ENCODE results near the gene ZFHX3.

The ZFHX3 gene

DNA sequence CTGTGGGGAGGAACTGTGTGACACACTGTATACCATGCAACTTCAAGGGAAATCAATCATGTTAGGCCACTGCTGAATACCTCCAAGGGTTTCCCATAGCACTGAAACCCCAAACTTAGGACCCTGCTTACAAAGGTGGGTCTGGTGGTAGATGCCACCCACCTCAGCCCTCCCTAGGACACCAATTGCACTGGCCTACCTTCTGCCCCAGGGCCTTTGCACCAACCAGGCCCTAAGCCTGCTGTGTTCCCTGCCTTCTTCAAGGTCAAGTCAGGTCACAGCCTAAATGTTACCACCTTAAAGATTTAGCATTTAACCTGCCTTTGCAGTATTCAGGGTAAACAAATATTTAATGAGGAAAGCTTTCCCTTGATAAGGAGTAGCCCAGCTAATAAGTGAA lies 185.8 kb downstream of the ZFHX3 start:
- H3K9me3 ChIP-seq (ENCODE audit: insufficient read depth, low read depth, low read length), result no peaks in the 10 kb centered on the region

DNA sequence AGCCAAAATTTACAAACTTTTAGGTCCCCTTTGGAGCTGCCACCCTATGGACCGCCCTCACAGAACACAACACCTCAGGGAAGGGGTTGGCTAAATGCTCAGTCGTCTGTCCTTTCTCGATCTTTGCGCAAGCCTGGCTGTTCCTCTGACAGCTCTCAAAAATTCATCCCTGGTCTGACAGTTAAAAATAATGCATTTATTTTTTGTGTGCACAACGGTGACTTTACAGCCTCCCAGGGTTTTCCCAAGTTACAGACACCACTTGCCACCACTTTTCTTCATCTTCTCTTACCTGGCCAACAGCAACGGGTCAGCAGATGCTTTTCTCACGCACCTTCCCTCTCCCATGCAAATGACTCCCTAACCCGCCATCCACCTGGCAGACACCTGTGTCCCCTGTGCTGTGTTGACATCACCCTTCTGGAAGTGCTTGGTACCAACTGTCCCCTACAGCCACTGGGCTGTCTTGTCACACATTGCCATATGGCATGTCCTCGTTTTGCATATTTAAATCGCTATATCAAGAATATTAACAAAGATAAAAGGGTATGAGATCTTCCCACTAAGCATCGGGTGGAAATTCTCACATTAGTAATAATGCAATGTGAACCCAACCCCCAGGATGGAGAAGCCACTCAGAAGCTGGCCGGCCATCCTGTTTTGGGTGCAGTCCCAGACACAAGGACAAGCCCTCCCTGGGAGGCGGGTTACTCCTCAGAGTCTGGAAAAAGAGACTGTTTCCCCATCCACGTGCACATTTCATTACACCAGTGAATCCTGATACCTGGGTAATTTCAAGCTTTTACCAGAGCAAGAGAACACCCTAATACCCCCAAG lies 187.0 kb downstream of the ZFHX3 start:
- Histone ChIP-seq H3K9ac (ENCODE audit: low read depth, low read length) (no peak overlapping the region), H3K4me3 (ENCODE audit: low read length) (no peak overlapping the region), H3K4me1 (ENCODE audit: insufficient read depth, low read length) (peaks cover 6% of the 10 kb centered on the region; the same call in 1 of the 2 replicates), H3K27me3 (ENCODE audit: insufficient read depth, low read length) (no peaks in the 10 kb centered on the region), H3K9me3 (ENCODE audit: insufficient read depth, low read depth, low read length) (no peaks in the 10 kb centered on the region), H3K27ac (ENCODE audit: low read depth, low read length) (no peak overlapping the region), H3K36me3 (ENCODE audit: insufficient read depth, low read length) (no peaks in the 10 kb centered on the region)
- WGBS, result 86% methylated on average over 13 of the region's 14 CpGs

More for the DNA sequence above, 185.8 kb downstream of the ZFHX3 start:
- H3K36me3 ChIP-seq (ENCODE audit: insufficient read depth, low read length), result no peaks in the 10 kb centered on the region
- no peak overlapping the region for H3K4me3 ChIP-seq (ENCODE audit: low read length)
- H3K4me1 ChIP-seq (ENCODE audit: insufficient read depth, low read length), result peaks cover 6% of the 10 kb centered on the region; the same call in 1 of the 2 replicates
- no peaks in the 10 kb centered on the region for H3K27me3 ChIP-seq (ENCODE audit: insufficient read depth, low read length)
- H3K9ac ChIP-seq (ENCODE audit: low read depth, low read length), result no peak overlapping the region
- H3K27ac ChIP-seq (ENCODE audit: low read depth, low read length), result no peak overlapping the region

DNA sequence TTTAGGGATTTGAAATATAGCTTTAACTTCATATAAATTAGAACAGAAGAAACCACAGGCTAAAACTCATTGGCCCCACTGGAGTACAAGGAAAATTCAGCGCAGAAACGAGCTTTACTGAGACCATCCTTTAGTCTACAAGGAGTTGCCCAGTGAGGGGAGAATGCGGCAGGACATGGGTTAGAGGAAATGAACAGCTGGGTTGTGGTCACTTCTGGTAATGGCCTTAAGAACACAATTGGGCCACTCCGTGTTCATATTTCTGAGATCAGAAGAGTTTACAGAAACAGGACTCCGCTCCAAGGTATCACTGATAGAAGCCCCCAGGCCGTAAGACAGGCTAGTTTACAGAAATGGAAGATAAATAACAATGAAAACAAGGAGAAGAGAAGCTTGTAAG lies 188.3 kb downstream of the ZFHX3 start:
- Histone ChIP-seq H3K9me3 (ENCODE audit: insufficient read depth, low read depth, low read length) (no peaks in the 10 kb centered on the region), H3K27me3 (ENCODE audit: insufficient read depth, low read length) (no peaks in the 10 kb centered on the region), H3K4me1 (ENCODE audit: insufficient read depth, low read length) (peaks cover 6% of the 10 kb centered on the region; the same call in 1 of the 2 replicates), H3K36me3 (ENCODE audit: insufficient read depth, low read length) (no peaks in the 10 kb centered on the region), H3K27ac (ENCODE audit: low read depth, low read length) (no peak overlapping the region), H3K4me3 (ENCODE audit: low read length) (no peak overlapping the region), H3K9ac (ENCODE audit: low read depth, low read length) (no peak overlapping the region)
- 94% methylated on average over 6 of the region's 6 CpGs for WGBS

DNA sequence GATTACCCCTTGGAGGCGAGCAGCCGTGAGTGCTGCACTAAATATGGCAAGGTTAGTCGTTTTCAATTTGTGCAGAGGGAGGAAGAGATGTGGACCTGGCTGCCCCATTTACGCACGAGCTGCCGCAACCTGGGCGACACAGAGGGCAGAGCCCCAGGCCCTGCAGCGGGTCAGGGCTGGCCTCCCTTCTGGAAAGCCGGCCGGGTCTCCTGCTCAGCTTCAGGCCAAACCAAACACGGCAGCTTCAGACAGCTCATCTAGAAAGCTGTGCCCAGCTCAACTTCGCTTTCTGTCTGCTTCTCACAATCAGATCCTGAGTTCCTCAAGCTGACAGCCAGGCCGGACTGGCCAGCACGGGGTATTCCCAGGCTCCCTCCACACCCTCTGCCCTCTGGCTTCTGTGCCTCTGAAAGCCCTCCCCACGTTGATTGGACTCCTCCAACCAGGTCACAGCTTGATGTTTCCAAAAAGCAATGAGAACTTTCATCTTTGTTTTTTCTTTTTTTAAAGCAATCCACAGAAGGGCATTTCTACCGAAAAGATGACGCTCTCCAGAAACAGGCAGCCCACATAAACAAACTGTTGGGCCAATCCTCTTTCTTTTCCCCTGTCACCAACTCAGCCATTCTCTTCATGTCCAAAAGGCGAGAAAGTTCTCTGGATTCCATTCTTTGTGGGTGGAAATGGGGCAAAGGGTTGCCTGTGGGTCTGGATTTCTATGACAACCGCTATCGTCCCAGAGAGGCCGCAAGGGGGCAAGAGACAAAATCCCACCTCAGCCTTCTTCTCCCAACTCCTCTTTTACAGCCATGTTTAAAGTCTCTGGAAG lies 189.0 kb downstream of the ZFHX3 start:
- peaks cover 8% of the 10 kb centered on the region for H3K4me1 ChIP-seq (ENCODE audit: insufficient read depth, low read length)
- no peaks in the 10 kb centered on the region for H3K9me3 ChIP-seq (ENCODE audit: insufficient read depth, low read depth, low read length)
- no peak overlapping the region for H3K27ac ChIP-seq (ENCODE audit: low read depth, low read length)
- H3K36me3 ChIP-seq (ENCODE audit: insufficient read depth, low read length), result no peaks in the 10 kb centered on the region
- 89% methylated on average over 21 of the region's 21 CpGs for WGBS
- no peak overlapping the region for H3K9ac ChIP-seq (ENCODE audit: low read depth, low read length)
- no peak overlapping the region for H3K4me3 ChIP-seq (ENCODE audit: low read length)
- no peaks in the 10 kb centered on the region for H3K27me3 ChIP-seq (ENCODE audit: insufficient read depth, low read length)

DNA sequence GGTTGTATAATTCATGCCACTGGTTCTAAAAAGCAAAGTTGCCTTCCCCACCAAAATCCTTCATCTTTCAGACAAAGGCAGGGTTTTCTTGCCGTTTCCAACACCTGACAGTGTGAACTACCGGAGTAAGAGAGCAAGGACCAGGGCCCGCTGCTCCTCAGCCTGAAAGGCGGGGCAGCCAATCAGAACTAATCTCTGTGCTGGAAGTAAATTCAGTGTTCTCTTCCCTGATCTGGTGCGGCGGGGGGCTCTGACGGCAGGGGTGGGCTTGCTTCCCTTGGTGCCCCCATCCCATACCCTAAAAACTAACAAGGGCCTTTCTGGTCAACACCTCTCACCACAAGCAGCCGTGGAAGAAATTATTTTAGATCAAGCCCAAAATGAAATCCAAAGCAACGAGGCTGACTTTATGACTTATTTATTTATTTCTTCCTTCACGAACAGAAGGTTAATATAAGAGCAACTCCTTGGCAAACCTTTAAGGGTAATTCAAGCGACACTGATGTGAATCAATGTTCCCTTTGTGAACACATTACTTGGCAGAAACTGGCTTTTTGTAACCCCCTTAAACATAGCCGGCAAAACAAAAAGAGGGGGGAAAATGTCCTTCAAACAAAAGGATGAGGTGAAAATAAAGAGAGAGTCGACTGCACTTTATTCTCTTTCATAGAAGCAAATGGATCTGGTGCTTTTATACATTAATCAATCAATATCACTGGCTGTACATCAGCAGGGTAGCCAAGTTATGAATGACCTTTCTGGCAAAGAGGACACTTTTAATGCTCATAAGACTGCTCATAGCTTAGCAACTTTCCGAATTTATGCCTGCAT lies 189.9 kb downstream of the ZFHX3 start:
- WGBS, result 90% methylated on average over 14 of the region's 14 CpGs
- no peak overlapping the region for H3K4me3 ChIP-seq (ENCODE audit: low read length)
- H3K27ac ChIP-seq (ENCODE audit: low read depth, low read length), result no peak overlapping the region
- H3K9me3 ChIP-seq (ENCODE audit: insufficient read depth, low read depth, low read length), result no peaks in the 10 kb centered on the region
- H3K27me3 ChIP-seq (ENCODE audit: insufficient read depth, low read length), result no peaks in the 10 kb centered on the region
- peaks cover 15% of the 10 kb centered on the region for H3K4me1 ChIP-seq (ENCODE audit: insufficient read depth, low read length)
- H3K36me3 ChIP-seq (ENCODE audit: insufficient read depth, low read length), result no peaks in the 10 kb centered on the region
- no peak overlapping the region for H3K9ac ChIP-seq (ENCODE audit: low read depth, low read length)

DNA sequence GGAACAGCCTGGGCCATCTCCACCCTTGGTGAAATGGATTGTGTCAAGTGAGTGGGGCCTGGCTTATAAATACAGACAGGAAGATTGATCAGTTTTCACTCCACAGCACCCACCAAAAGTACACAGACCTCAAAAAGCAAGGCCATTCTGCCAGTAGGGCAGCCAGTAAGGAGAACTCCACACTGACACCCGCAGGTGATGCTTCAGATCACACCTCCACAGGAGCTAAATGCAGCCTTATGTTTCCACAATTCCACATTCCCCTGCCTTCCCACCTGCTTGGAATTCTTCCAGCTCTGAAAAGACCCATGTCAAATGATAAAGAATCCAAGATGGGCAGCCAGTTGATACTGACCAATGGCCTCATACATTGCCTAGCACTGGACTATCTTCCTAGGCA lies 191.1 kb downstream of the ZFHX3 start:
- no peaks in the 10 kb centered on the region for H3K36me3 ChIP-seq (ENCODE audit: insufficient read depth, low read length)
- no peaks in the 10 kb centered on the region for H3K27me3 ChIP-seq (ENCODE audit: insufficient read depth, low read length)
- no peak overlapping the region for H3K4me3 ChIP-seq (ENCODE audit: low read length)
- H3K4me1 ChIP-seq (ENCODE audit: insufficient read depth, low read length), result peaks cover 15% of the 10 kb centered on the region
- H3K9me3 ChIP-seq (ENCODE audit: insufficient read depth, low read depth, low read length), result no peaks in the 10 kb centered on the region
- WGBS, result 69% methylated on average over 1 of the region's 1 CpG
- H3K9ac ChIP-seq (ENCODE audit: low read depth, low read length), result no peak overlapping the region
- H3K27ac ChIP-seq (ENCODE audit: low read depth, low read length), result no peak overlapping the region

DNA sequence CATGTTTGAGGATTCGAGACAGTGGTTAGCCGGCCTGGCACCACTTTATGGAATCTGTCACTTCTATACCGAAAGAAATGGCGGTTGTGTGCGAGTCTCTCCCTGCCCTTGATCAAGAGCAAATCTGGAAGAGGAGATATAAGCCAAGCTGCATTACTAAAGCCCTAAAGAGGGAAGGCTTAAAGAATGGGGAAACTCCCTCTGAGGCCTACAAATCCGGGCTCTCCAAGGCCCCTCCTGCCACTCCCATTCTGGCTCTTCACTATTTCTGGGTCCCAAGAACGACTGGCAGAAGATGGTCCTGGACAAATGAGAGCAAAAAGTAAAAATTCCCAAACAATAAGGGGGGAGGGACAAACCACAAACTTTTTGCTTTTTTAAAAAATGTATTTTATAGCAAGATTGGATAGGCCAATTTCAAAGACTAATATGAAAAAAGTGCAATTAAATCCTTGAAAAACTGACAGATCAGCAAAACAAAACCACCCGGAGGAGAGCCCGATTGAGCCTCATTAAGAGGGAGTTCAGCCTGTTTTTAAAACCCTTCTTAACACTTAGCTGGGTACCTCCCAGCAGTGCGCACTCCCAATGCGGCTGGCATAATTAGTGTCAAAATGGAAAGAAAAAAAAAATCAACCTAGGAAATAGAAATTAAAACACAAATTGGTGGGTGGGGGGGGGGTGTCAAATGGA lies 193.5 kb downstream of the ZFHX3 start:
- no peak overlapping the region for H3K27ac ChIP-seq (ENCODE audit: low read depth, low read length)
- H3K9me3 ChIP-seq (ENCODE audit: insufficient read depth, low read depth, low read length), result no peaks in the 10 kb centered on the region
- H3K36me3 ChIP-seq (ENCODE audit: insufficient read depth, low read length), result no peaks in the 10 kb centered on the region
- H3K9ac ChIP-seq (ENCODE audit: low read depth, low read length), result no peak overlapping the region
- H3K4me3 ChIP-seq (ENCODE audit: low read length), result no peak overlapping the region
- H3K27me3 ChIP-seq (ENCODE audit: insufficient read depth, low read length), result no peaks in the 10 kb centered on the region
- 90% methylated on average over 9 of the region's 11 CpGs for WGBS
- peaks cover 8% of the 10 kb centered on the region; the same call in 1 of the 2 replicates for H3K4me1 ChIP-seq (ENCODE audit: insufficient read depth, low read length)

DNA sequence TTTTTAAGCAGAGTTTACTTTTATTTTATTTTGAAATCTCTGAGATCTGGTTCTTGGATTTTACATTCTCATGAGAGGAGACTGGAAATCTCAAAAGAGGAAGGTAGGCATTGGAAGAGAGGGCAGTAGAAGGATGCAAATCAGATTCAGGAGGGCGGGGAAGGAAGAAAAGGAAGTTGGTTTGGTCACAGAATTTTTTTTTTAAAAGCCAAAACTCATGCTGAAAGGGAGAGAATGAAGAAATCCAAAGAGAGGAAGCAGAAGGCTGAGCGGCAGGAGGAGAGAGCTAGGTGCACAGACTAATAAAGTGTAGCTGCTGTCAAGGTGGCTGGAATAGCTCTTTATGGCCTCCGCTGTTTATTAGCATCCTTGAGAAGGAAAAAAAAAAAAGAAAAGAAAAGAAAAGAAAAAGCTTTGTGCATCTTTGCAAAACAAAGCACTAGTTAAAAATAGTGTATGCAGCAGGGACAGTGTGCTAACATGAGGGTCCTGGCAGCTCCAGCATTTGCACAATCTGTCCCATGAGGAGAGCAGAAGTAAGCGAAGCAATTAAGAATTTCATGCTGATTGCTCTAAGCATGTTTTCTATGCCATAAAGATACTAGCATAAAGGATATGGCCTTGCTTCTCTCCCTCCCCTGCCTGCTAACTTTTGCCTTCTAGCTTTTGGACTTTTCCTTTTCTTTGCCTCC lies 194.2 kb downstream of the ZFHX3 start:
- Histone ChIP-seq H3K4me1 (ENCODE audit: insufficient read depth, low read length) (peaks cover 12% of the 10 kb centered on the region; the same call in 1 of the 2 replicates), H3K27me3 (ENCODE audit: insufficient read depth, low read length) (no peaks in the 10 kb centered on the region), H3K27ac (ENCODE audit: low read depth, low read length) (no peak overlapping the region), H3K36me3 (ENCODE audit: insufficient read depth, low read length) (no peaks in the 10 kb centered on the region), H3K9ac (ENCODE audit: low read depth, low read length) (no peak overlapping the region), H3K9me3 (ENCODE audit: insufficient read depth, low read depth, low read length) (no peaks in the 10 kb centered on the region), H3K4me3 (ENCODE audit: low read length) (no peak overlapping the region)
- WGBS, result 76% methylated on average over 4 of the region's 4 CpGs

DNA sequence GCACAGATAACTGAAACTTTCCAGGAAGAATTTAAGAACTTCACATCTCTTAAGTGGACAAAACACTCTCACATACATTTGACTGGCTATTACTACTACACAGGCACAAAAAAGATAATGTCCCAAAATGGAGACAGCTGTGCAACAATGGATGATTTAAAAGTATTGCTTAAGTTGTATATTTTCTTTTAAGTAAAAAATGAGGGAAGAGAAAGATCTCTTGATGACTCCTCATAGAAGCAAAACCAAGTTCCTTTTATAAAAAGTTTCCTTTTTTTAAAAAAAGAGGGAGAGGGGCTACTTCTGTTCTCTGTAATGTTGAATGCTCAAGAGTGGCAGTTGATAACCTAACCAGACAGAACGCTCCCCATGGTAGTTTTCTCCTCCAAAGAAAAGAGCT lies 195.5 kb downstream of the ZFHX3 start:
- WGBS, result 94% methylated on average over 1 of the region's 1 CpG
- no peak overlapping the region for H3K4me3 ChIP-seq (ENCODE audit: low read length)
- H3K9me3 ChIP-seq (ENCODE audit: insufficient read depth, low read depth, low read length), result no peaks in the 10 kb centered on the region
- no peak overlapping the region for H3K27ac ChIP-seq (ENCODE audit: low read depth, low read length)
- H3K4me1 ChIP-seq (ENCODE audit: insufficient read depth, low read length), result peaks cover 18% of the 10 kb centered on the region; the same call in 1 of the 2 replicates
- H3K36me3 ChIP-seq (ENCODE audit: insufficient read depth, low read length), result no peaks in the 10 kb centered on the region
- H3K27me3 ChIP-seq (ENCODE audit: insufficient read depth, low read length), result no peaks in the 10 kb centered on the region
- no peak overlapping the region for H3K9ac ChIP-seq (ENCODE audit: low read depth, low read length)

DNA sequence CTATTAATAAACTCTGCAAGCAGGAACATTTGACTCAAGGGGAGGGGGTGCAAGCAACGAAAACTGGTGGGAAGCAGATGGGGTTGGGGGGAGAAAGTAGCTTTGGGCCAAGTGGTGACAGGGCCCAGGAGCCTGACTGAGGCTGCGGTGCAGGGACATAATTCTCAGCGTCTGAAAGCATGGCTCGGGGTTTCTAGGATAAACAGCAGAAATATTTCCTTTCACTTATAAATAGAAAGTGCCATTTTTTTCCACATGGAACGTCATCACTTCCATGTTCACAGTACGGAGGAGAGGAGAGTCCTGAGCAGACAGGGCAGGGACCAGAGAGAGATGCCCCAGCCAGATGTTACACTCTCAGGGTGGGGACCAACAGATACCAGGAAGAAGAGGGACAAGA lies 197.1 kb downstream of the ZFHX3 start:
- 95% methylated on average over 6 of the region's 6 CpGs for WGBS
- Histone ChIP-seq H3K27me3 (ENCODE audit: insufficient read depth, low read length) (no peaks in the 10 kb centered on the region), H3K9ac (ENCODE audit: low read depth, low read length) (no peak overlapping the region), H3K27ac (ENCODE audit: low read depth, low read length) (no peak overlapping the region), H3K4me1 (ENCODE audit: insufficient read depth, low read length) (peaks cover 19% of the 10 kb centered on the region; the same call in 1 of the 2 replicates), H3K36me3 (ENCODE audit: insufficient read depth, low read length) (no peaks in the 10 kb centered on the region), H3K4me3 (ENCODE audit: low read length) (no peak overlapping the region), H3K9me3 (ENCODE audit: insufficient read depth, low read depth, low read length) (no peaks in the 10 kb centered on the region)
